WTC11 (cell line): ENCODE measurements around the gene KLK13.

ENCODE experiments used
- CTCF ChIP-seq: fragments of 200-600 bp; IDR thresholded peaks from 2 replicates; pipeline ENCODE4 v1.8.0; 2022; ENCODE audit warnings: antibody characterized with exemption
- E2F4 ChIP-seq: sonication (generic); formaldehyde crosslinking; IDR thresholded peaks from 2 replicates; pipeline ENCODE4 v1.8.1; 2022; ENCODE audit warnings: low read depth, mild to moderate bottlenecking, moderate library complexity, missing genetic modification reagents, borderline replicate concordance
- IRF2 ChIP-seq: sonication (generic); formaldehyde crosslinking; IDR thresholded peaks from 2 replicates; pipeline ENCODE4 v1.8.0; 2022; ENCODE audit warnings: low read depth, missing genetic modification reagents, borderline replicate concordance
- MAX ChIP-seq: sonication (generic); formaldehyde crosslinking; IDR thresholded peaks from 2 replicates; pipeline ENCODE4 v1.8.0; 2022; ENCODE audit warnings: mild to moderate bottlenecking, missing genetic modification reagents
- SP1 ChIP-seq: sonication (generic); formaldehyde crosslinking; conservative IDR thresholded peaks from 2 replicates; pipeline ENCODE4 v1.8.1; 2022; ENCODE audit warnings: missing genetic modification reagents
- USF2 ChIP-seq: sonication (generic); formaldehyde crosslinking; IDR thresholded peaks from 2 replicates; pipeline ENCODE4 v1.8.1; 2023; ENCODE audit warnings: mild to moderate bottlenecking, missing genetic modification reagents, moderate library complexity
- ZNF232 ChIP-seq: sonication (generic); formaldehyde crosslinking; IDR thresholded peaks from 2 replicates; pipeline ENCODE4 v1.8.0; 2022; ENCODE audit warnings: mild to moderate bottlenecking, missing genetic modification reagents
- ZNF317 ChIP-seq: sonication (generic); formaldehyde crosslinking; IDR thresholded peaks from 2 replicates; pipeline ENCODE4 v1.8.1; 2023; ENCODE audit warnings: low read depth, mild to moderate bottlenecking, moderate library complexity, missing genetic modification reagents, borderline replicate concordance
- ZNF416 ChIP-seq: fragments of 250-450 bp; sonication (Bioruptor Pico); IDR thresholded peaks from 2 replicates; pipeline ENCODE4 v1.9.0; 2021; ENCODE audit warnings: mild to moderate bottlenecking, inconsistent platforms

GRCh38 chr19:51089786-51090185, 24.9 kb upstream of the KLK13 start:
- TF ChIP-seq CTCF (no peak), ZNF317 (CRISPR knock-in tag) (no peak), USF2 (no peak), ZNF232 (CRISPR knock-in tag) (no peak), E2F4 (CRISPR knock-in tag) (no peak), ZNF416 (no peak), IRF2 (CRISPR knock-in tag) (no peak), SP1 (CRISPR knock-in tag) (no peak), MAX (CRISPR knock-in tag) (no peak)
